Measurements from ENCODE around the gene SLC45A1.

Gene SLC45A1

DNA sequence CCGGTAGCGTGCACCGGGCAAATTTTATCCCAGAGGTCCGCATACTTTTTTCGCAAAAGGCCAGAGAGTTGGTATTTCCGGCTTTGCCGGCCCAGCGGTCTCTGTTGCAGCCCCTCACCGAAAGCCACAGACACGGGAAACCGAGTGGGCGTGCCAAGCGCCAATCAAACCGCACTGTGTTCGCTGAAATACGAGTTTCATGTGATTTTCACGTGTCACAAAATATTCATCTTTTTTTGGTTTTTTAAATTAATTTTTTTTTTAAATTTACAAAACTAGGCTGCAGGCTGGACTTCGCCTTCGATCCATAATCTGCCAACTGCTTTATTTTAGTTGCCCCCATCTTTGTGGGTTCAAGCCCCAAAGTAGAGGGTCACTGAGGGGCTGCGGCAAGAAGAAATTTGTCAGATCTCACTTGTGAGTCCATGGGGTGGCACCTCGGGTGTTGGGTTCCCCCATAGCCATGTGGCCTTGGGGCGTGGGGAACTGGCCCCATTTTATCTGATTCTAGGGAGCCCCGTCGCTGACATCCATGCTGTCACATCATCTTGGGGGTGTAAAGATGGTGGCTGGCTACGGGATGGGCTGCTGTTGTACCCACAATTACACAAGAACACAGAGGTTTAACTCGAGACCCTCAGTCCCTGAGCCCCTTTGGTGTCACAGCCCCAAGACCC lies 20.8 kb downstream of the SLC45A1 start:
- no peak for DNase-seq

DNA sequence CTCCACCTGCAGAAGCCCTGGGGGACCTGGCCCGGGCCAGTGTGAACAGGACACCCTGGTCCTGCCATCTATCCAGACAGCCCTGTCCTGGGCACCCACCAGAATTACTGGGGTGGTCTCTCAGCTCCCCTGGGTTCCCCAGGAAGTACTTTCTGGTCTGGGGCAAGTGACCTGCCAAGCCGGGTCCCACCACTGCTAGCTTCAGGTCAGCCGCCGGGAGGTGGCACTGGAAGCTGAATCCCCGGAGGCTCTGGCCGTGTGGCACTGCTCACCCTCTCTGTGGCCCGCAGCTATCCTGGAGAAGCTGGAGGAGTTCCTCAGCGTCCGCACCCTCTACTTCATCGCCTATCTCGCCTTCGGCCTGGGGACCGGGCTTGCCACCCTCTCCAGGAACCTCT lies 21.3 kb downstream of the SLC45A1 start:
- DNase-seq, result no peak

DNA sequence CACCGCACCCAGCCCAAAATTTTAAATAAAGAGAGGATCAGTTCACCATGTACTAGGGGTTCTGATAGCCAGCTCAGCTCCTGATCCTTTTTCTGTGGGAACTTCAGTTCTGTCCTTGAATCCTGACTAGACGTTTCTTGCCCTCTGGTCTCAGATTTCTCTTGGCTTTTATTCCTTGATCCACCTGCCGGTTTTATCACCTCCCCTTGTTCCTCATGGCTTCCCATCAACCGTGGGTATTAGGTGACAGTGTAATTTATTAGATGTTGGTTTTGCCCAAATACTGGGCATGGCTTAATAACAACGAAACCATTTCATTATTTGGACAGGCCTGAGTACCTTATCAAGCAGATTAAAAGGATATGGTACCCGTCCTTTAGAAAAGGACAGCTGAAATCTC lies 22.5 kb downstream of the SLC45A1 start:
- DNase-seq, result no peak

DNA sequence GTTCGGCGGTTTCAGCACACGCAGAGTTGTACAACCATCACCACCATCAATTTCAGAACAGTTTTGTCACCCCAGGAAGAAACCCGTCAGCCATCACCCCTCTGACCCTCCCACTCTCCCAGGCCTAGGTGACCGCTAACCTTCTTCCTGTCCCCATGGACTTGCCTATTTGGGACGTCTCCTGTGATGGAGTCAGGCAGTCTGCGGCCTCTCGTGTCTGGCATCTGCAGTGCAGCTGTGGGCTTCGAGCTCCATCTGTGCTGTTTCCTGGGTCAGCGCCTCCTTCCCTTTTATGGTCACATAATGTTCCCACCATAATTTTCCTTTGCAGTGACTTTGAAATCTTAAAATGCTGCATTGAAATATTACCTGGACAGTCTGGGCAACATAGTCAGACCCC lies 24.4 kb downstream of the SLC45A1 start:
- DNase-seq, result no peak

DNA sequence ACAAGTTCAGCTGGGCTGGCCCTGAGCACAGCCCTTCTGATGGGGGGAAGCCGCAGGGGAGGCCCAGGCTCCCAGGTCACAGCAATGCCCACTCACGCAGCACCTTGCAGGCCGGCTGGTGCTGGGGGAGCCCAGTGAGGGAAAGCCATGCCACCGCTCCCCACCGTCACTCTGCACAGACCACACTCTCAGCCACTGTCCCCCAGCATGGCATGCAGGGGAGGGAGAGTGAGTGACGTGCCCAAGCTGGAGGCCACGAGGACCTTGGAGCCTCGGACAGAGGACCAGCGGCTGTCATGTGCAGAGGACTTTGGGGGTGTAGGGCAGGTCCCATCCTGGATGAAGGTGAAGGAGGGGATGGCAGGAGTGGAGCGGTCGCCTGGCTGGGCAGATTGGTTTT lies 25.1 kb downstream of the SLC45A1 start:
- no peak for DNase-seq

DNA sequence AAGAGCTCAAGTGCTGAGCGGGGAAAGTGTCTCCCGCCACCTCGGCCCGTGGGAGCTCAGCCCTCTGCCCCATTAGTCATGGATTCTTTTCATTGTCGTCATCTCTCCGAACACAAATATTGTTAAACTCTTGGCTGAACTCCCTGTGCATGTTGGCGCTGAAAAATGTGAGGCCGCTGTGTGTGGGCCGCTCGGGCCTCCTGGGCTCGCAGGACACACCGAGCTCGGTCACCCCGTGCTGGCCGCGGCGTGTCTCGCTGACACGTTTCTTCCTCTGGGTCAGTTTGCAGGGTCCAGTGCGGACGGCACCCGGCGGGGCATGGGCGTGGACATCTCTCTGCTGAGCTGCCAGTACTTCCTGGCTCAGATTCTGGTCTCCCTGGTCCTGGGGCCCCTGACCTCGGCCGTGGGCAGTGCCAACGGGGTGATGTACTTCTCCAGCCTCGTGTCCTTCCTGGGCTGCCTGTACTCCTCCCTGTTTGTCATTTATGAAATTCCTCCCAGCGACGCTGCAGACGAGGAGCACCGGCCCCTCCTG lies 25.6 kb downstream of the SLC45A1 start:
- DNase-seq, result peak; percentile 52

DNA sequence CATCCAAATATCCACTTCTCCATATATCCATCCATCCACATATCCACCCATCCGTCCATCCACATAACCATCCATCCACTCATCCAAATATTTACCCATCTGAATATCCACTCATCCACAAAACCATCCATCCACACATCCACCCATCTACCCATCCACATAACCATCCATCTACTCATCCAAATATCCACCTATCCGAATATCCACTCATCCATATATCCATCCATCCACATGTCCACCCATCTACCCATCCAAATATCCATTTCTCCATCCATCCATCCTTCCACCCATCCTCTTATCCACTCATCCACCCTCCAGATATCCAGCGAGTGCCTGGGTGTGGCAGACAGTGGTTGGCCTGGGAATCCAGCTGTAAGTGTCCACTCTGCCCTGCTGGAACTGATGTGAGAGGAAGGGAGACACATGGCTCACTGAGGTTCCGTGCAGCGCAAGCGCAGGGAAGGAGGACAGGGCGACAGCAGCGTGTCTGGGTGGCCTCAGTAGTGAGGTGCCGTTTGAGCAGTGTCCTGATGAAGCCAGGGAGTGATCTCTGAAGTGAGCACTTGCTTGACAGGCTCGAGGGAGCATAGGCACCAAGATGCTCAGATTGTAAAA lies 27.1 kb downstream of the SLC45A1 start:
- no peak for DNase-seq

DNA sequence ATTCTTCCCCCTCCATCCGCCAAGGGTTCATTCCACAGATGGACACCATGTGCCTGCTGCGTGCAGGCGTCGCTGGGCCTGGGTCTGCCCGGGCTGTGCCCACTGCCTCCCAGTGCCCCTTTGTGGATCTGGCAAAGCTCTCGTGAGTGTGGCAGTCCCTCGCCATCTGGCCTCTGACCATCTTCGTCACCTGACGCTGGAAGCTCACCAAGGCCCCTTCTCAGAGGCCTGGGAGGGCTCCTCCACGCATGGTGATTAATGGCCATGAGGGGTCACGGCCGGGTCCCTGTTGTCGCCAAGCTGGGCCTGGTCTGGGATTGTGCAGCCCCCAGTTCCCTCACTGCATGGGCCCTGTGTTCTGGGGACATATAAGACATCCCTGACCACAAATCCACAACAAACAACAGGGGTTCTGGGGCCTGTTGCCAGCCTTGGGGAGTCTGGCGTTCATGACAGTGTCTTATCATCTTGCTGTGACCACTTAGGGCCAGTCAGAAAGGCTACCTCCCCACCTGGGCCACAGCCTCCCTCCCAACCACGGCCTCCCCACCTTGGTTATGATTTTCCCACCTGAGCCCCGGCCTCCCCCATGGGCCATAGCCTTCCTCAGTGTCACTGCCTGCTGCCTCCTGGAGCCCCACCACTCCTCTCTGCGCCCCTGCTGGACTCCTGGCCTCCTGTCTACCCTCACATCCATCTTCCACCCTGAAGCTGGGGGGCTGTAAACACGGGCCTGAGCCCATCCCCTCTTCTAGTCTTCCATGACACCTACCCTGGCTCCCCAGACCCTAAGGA lies 27.9 kb downstream of the SLC45A1 start:
- DNase-seq, result no peak

DNA sequence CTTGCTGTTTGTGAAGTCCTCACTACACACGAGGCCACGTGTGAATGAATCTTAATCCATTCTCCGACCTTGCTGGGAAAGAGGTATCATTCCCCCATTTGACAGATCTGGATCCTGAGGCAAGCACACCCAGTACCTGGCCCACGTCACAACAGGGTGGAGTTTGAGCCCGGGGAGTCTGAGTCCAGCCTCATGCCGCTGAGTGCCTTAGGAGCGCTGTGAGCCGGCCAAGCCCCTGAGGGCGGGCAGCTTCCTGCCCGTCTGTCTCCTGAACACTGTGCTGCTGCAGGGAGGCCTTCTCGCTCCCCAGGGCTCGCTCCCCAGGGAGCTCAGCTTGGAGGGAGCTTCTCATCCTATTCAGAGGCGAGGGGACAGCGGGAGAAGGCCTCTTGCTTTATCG lies 29.7 kb downstream of the SLC45A1 start:
- no peak for DNase-seq

DNA sequence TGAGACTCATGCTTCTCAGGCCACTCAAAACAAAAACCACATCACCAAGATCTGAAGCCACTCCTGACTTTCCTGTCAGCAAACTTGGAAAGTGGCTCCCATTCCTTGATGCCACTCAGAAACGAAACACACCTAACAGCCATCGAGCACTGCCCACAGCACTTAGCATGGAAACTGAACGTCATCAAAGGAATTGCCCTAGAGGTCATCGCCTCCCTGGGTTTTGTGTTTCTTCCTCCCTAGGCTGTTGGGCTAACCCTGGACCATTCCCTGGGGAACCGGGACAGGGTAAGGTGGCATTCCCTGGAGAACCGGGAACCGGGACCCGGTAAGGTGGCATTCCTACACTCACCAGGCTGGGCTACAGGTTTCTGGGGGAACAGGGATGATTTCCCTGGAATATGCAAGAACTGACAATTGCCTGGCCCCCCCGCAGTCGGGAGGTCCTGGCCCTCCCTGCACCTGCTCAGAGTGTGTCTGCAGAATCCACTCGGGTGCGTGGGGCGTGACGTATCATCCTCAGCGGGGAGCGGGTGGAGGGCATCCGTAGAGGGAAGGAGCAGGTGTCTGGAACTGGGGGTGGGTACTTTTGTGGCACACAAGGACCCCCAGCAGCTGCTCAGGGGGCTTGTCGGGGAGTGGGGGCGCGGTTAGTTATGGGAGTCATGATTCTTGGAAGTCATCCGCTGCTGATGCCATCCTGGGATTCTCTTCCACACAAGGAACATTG lies 30.3 kb downstream of the SLC45A1 start:
- no peak for DNase-seq

DNA sequence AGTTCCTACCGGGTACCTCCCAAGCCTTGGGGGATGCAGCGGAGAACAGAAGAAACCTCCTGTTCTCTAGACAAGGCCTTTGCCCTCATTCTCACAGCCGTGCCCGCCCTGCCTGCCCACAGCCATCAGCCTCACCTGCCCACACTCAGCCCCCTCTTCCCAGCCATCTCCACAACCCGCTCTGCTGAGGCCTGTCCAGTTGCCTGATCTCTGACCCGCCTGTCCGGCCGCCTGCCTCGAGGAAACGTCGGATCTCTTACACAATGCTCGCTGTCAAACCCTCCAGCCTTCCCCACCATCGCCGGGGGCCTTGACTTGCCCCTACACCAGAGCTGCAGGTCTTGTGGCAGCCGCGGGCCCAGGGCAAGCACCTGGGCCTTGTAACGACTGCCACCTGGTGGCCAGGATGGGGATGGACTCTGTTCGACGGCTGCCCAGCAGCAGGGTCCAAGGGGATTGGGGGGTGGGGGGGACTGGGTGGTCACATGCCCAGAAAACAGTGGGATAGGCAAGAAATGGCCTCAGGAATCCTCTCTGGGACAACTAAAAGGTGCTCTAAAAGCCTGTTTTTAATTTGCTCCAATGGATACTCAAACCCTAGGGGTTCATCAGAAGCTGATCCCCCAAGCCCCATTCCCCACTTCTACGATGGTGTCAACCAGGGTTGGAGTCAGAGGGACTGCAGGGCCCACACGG lies 31.0 kb downstream of the SLC45A1 start:
- DNase-seq, result peak; percentile 76

DNA sequence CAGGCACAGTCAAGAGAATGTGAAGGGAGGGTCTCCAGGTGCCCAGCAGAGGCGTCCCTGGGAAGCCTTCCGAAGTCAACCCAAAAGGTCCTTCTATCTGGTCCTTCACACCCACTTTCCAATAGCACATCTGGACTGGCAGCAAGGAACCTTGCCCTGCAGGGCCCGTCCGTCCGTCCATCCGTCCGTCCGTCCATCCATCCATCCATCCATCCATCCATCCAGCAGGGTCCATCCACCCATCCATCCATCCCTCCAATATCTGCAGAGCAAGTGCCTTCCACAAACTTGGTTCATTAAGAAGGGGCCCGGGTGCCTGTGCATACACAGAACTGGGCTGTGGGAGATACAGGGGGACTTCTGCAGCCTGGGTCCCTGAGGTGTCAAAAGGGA lies 31.6 kb downstream of the SLC45A1 start:
- DNase-seq, result no peak

DNA sequence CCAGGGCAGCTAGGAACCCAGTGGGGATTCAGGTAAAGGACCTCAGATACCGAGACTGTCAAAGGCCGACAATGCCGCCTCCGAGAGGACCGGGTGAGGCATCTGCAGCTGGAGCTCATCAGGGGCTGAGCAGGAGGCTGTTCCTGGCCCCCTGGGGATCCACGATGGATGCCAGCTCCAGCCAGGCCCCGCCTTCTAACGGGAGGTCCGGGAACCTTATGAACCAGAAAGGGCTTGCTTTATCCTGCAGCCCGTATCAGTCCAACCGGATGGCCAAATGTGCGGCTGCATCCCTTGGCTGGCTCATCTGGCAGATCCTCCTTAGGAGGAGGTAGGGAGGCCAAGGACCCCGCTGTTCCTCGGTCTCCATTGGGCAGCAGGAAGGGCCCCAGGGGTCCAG lies 32.0 kb downstream of the SLC45A1 start:
- no peak for DNase-seq

DNA sequence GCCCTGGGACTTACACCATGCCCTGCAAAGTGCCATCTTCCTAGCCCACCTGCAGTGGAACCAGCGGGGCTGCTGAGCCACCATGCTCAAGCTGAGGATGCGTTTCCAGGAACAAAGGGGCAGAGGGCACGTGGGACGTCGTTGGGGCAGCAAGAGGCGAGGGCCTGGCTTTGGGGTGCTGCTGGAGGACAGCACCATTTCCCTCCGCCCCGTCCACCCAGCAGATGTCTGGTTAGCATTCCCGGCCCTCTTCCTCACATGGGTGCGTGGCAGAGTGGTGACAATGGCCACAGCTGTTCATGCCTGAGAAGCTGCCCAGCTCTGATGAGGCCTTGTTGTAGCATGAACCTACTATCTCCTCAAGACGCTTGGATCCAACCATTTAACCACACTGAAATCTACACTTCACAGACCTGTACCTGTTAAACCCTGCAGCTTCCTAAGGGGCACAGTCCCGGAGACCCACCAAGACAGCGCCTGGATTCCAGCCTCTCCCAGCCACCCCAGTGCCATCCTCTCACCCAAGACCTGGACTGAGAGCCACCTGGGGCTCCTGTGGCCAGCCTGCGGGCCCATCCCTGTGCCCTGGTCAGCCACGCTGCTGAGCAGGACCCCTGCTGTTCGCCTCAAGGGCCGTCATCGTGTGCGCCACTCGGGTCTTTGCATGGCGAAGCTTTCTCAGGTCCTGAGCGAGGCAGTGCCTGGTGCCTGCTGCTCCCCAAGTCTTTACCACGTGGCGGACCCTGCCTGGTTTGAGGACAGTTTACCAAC lies 33.2 kb downstream of the SLC45A1 start:
- no peak for DNase-seq

DNA sequence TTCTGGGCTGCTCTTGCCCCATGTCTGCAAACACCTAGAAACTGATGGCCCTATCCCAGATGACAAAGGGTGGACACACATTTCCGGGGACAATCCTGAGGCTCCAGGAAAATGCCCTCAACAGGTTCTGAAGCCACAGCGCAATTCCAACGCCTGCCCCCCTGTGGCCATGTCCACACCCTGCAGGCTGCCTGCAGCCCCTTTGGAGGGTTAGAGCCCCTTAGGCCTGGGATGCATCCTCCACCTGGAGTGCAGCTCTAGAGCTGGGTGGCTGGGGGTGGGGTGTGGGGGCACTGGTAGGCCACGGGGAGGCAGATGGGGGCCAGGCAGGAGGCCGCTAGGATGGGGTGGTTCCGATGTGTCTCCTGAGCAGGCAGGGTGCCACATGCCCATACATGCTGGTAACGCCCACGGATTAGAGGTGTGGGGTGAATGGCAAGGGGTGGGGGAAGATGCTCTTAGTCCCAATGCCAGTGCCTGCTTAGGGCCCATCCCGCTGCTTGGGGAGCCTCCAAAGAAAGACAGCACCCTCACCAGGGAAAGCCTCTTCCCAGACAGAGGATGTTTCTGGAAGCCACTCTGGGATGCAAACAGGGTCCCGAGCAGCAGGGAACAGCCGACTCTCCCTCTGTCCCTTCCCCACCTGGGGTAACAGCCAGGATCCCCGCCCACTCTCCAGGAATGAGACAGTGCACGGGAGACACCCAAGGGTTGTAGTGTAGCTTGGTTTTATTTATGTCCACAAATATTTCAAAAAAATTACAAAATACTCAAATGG lies 34.0 kb downstream of the SLC45A1 start:
- DNase-seq, result peak; percentile 58

DNA sequence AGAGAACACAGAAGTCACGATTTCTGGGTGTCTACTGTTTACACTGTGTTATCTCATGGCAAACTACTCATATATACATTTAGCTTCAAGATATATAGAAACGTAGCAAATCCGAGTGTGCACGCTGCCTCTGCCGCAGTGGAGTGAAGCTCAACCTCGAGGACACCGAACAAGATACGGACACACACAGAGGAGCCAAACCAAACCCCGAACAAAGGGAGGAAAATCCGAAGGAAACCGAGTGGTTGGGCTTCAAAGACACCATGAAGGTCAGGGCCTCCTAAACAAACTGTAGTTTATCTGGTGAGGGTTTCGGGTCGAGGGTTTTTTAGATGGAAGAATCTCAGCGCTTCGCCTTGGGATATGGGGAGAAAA lies 34.5 kb downstream of the SLC45A1 start:
- no peak for DNase-seq

DNA sequence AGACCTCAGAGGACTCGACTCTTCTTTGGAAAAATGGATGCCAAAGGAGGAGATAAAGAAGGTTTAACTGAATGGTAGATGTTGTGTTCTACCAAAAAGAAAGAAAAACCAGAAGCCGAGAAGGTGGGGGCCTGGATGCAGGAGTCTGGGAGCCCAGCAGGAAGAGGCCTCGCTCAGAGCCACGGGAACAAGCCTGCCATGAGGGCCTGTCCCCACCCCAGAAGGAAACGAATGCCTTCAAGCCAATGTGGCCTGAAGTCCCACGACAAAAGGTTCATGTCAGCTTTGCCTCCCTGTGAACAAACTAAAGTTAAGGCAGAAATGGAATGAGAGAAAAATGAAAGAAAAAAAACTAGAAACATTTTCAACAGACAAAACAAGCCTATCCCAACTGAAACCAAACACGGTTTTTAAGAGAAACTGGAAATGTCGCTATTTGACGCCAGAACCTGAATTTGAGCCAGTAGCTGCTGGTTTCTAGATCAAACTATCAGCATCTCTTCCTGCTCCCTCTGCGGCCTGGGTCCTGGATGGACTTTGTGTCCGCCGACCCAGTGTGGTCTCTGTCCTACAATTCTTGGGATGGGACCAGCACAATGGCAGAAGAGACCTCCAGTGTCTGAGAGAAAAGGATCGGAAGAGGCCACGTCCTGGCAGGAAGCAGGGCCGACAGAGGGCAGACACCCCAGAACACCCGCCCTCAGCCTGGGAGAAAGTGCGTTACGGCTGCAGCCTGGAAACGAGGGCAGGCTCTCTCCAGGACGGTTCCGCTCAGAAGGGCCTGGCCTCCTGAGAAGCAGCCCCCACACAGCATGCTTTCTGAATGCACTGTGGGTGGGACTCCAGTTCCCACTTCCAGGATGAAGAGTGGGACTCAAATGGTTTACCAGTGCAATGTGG lies 35.2 kb downstream of the SLC45A1 start:
- DNase-seq, result no peak

DNA sequence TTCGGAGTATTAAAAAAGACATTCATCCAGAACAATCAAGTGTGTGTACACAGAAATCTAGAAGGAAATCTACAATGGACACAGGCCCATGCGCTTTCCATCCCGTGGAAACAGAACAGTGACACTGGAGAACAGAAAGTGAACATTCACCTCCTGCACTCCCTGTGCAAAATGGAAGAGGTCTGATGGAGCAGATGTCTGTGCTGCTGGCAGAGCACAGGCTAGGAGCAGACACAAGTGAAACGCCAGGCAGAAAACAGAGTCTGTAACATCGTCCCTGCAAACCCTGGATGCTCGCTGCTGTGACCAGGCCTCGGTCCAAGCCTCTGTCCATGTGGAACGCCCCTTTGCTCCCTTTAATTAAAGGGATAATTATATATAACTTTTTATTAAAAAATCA lies 36.1 kb downstream of the SLC45A1 start:
- no peak for DNase-seq

DNA sequence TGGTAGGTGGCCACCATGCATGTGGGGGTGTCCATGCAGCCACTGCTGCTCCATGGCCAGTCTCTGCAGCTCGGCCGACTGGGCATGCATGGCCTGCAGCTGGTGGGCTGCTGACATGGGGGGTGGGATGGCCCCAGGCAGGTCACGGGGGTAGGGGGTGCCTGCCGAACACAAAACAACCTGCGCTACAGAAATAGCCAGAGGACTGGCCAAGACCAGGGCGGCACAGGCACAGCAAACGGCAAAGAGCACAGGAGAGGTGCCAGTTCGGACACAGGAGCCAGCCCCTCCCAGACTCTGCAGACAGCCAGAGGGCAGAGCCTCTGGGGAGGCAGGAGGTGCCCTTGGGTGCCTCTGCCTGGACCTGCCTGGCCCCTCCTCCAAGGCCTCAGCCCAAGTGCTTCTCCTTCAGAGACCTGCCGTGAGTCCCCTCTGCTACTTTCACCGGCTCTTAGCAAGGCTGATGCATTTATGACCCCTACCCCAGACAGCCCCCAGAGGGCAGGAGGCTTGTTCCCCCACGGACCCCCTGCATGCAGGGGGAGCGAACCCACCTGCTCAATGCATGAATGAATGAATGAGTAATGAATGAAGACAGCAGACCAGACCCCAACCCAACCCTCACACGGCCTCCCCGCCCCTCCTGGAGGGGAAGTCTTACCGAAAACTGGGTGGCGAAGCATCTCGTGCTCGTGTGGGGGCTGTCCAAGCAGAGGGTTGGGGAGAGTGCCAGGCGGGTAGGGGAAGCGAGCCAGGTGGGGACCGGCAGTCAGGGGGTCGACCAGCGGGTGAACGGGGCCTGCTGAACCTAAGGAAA lies 37.7 kb downstream of the SLC45A1 start:
- DNase-seq, result no peak
